Fibroblast of villous mesenchyme (primary cell): Measurements from ENCODE around the gene PNPLA3. TPM values are rescaled to one million over a fixed set of nuclear protein-coding genes. Genes with fewer than 3 reads are reported as not detected.

Experiments
- DNase-seq: peaks from one replicate; pipeline ENCODE4 v3.0.0-alpha.2; 2010; ENCODE audit warnings: low read depth
- H3K4me3 ChIP-seq: 2 replicates; pipeline ENCODE4 v1.5.1; 2011; ENCODE audit warnings: low read depth, mild to moderate bottlenecking, low read length
- total RNA-seq: library from RNA; depleted of rRNA; stranded (reverse); fragments of >200 nt; gene quantifications from 2 replicates; pipeline ENCODE4 v1.2.3, GENCODE V29; 2012
- TF ChIP-seq, protein P1 (sequence below): IDR thresholded peaks from 2 replicates; pipeline ENCODE4 v1.5.1; 2012; ENCODE audit warnings: low read depth, mild to moderate bottlenecking, low read length; ENCODE audit not compliant: insufficient read depth

PNPLA3 gene
- total RNA-seq, 1 donor, result 8.2 TPM

DNA sequence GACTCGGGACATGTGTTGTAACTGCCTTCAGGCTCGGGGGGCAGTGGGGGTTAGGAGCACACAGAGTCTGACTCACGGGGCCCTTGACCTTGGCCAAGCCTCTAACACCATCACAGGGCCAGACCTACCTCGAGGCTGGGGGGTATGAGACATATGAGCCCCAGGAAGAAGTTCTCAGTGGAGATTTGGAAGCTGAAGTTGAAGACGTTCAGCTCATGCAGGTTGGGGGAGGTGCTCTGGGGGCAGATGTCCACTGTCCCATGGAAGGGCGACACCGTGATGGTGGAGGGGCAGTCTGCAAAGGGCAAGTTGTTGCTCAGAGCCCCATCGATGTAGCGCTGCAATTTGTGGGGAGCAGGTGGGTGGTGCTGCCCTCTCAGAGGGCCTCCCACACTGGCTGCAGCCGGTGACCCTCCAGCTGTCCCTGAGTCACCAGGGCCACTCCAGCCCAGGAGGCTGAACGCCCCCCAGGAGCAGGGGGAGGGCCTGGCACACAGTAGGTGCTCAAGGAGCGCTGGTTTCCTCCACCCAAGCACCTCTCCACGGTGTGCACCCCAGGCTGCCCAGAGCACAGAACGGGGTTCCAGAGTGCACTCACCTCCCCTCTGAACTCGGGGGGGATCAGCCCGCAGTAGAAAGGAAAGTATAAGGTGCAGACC, 34.3 kb upstream of the PNPLA3 start:
- no peak overlapping the region for H3K4me3 ChIP-seq
- TF ChIP-seq, protein P1, sequence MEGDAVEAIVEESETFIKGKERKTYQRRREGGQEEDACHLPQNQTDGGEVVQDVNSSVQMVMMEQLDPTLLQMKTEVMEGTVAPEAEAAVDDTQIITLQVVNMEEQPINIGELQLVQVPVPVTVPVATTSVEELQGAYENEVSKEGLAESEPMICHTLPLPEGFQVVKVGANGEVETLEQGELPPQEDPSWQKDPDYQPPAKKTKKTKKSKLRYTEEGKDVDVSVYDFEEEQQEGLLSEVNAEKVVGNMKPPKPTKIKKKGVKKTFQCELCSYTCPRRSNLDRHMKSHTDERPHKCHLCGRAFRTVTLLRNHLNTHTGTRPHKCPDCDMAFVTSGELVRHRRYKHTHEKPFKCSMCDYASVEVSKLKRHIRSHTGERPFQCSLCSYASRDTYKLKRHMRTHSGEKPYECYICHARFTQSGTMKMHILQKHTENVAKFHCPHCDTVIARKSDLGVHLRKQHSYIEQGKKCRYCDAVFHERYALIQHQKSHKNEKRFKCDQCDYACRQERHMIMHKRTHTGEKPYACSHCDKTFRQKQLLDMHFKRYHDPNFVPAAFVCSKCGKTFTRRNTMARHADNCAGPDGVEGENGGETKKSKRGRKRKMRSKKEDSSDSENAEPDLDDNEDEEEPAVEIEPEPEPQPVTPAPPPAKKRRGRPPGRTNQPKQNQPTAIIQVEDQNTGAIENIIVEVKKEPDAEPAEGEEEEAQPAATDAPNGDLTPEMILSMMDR, result no peak
- no peak for DNase-seq

DNA sequence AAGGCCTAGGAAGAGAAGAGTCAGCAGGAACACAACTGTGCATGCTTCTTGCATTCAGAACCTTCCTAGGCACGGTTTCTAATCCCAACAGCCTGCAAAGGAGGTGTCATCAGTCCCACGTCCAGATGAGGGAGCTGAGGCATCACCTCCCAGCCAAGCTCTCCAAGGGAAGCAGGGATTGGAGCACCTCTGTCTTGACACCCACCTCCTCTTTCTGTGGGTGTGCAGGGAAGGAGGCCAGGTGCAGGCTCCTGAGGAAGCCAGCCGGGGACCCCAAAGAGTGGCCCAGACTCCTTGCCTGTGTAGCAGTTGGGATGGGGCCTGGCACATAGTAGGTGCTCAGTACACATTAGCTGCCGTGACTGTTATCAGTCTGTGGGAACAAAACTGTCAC, 33.7 kb upstream of the PNPLA3 start:
- H3K4me3 ChIP-seq, result no peak overlapping the region
- peak; percentile 13 for DNase-seq
- TF ChIP-seq, protein P1, result peak; percentile 27

DNA sequence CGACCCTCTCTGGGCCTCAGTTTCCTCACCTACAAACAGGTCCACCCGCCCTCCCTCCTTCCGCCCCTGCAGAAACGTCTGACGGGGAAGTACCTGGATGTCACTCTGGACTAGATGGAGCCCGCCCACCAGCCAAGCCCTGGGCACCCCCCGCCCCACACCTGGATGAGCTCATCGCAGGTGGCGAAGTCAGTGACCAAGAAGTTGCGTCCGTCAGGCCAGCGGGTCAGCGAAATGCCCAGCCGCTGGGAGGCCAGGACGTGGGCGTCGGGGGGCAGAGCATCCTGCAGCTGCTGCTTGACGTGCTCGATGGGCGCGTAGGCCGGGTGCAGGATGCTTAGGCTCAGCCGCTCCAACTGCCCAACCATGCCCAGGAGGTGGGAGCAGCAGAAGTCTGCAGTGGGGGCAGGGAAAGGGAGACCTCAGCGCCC, 32.7 kb upstream of the PNPLA3 start:
- H3K4me3 ChIP-seq, result no peak overlapping the region
- DNase-seq, result no peak
- TF ChIP-seq, protein P1, result no peak

DNA sequence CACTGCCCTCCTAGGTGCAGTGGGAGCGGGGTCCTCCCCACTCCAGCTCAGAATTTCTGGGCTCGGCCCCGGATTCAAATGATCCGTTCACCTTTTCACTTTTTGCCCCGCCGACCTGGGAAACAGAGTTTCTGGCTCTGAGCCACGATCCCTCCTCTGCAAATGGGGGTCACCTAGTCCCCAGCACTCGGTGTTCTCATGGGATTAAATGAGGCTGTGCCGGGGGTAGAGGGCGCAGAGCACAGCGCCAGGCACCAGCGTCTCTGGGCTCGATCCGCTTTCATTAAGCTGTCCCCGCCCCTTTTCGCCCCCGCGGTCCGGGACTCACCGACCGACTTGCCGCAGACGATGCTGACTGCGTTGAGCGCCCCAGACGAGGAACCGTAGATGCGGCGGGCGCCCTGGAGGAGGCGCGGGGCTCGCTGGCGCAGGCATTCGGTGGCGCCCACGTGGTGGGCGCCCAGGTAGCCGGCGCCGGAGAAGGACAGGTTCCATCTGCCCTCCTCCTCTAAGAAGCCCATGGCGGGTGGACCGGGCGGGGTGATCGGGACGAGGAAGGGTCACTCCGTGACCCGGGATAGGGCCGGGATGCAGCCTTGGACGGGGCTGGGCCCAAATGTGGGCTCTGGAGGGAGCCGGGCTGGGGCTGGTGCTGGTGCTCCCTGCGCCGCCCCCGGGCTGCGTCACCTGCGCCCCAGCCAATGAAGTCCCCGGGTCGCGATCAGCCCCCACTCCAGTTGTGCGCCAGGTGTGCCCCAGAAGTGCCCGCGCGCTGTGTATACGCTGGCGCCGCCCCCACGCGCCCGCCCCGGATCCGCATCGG, 32.0 kb upstream of the PNPLA3 start, which contains the start of gene PNPLA5:
TSS of gene PNPLA5 (minus strand) at position 654 of the 823 bp plus-strand sequence. CDS start at position 521, 133 bp downstream.
- no peak for DNase-seq
- H3K4me3 ChIP-seq, result no peak within 1 kb of the TSS
- TF ChIP-seq, protein P1, result no peak

DNA sequence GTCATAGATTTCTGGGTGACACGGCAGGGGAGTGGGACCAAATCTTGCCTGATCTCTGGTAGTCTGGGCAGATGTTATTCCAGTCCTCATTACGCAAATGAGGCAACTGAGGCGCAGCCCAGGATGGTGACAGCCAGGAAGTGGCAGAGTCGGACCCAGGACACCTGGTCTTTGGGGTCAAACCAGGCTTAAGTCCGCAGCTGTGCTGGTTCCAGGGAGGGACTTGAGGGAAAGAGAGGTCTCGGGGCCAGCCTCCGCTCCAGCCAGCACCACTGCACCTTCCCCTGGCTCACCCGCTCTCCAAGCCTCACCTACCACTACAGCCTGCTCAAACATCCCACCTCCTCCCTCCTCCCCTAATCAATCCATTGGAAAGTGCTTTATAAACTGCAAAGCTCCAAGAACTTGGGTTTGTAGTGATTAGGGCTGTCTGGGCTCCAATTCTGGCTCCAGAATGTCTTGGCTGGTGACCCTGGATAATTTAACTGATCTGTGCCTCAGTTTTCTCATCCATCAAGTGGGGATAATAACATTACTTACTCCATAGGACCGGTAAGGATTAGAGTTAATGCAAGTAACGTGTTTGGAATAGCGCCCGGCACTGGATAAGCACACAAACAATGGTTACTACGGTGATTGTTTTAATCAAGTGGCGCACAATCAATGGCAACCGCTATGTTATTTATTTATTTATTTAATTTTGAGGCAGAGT, 31.3 kb upstream of the PNPLA3 start:
- DNase-seq, result no peak
- no peak overlapping the region for H3K4me3 ChIP-seq
- TF ChIP-seq, protein P1, result no peak

DNA sequence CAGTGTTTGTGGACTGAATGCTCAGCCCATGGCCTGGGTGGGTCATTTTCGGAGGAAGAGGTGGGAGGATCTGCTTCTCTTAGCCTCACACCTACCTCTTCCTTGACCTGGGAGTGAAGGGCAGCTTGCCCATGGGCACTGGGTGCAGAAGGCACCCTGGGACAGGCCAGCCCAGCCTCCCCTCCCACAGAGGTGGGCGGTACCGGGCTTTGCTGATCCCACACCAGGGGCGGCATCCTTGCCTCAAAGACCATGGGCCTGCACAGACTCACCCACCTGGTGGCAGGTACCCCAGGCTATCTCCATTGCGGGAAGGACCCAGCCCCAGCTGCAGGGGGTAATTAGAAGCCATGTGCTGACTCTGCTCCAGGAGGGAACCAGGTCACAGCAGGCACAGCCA, 30.3 kb upstream of the PNPLA3 start:
- DNase-seq, result no peak
- no peak overlapping the region for H3K4me3 ChIP-seq
- TF ChIP-seq, protein P1, result no peak
